GM12878 (cell line): ENCODE results near the gene BORCS8. TPM values are rescaled to one million over a fixed set of nuclear protein-coding genes. Genes with fewer than 3 reads are reported as not detected.
A peak's percentile ranks its signal among the peaks of the same experiment; 100 is the strongest.

ENCODE experiments used
- ATF7 ChIP-seq: fragments of 450-650 bp; IDR thresholded peaks from 2 replicates; pipeline ENCODE4 v1.6.1; 2016; ENCODE audit warnings: low read depth, mild to moderate bottlenecking
- BCLAF1 ChIP-seq: fragments of 450-650 bp; IDR thresholded peaks from 2 replicates; pipeline ENCODE4 v1.6.1; 2017; ENCODE audit warnings: antibody characterized with exemption, mild to moderate bottlenecking, moderate library complexity
- BHLHE40 ChIP-seq, 2 experiments: fragments of 450-650 bp in 1 of 2; IDR thresholded peaks; 2 replicates each; pipeline ENCODE4 v1.6.1; 2011 to 2017; ENCODE audit warnings: low read depth in 2 of 2, borderline replicate concordance in 1 of 2, improper control_type of control experiment in 1 of 2, low read length in 1 of 2, mild to moderate bottlenecking in 1 of 2
- CHD2 ChIP-seq: IDR thresholded peaks from 2 replicates; pipeline ENCODE4 v1.6.1; 2011; ENCODE audit warnings: low read depth, low read length, improper control_type of control experiment, borderline replicate concordance
- GABPA ChIP-seq: IDR thresholded peaks from 2 replicates; pipeline ENCODE4 v1.6.1; 2014; ENCODE audit warnings: antibody characterized with exemption, low read depth, mild to moderate bottlenecking, inconsistent platforms
- MEF2B ChIP-seq: fragments of 450-650 bp; IDR thresholded peaks from 2 replicates; pipeline ENCODE4 v1.6.1; 2018; ENCODE audit warnings: mild to moderate bottlenecking, moderate library complexity; ENCODE audit not compliant: partially characterized antibody, poor library complexity, severe bottlenecking
- MTA2 ChIP-seq: fragments of 450-650 bp; IDR thresholded peaks from 2 replicates; pipeline ENCODE4 v1.6.1; 2016; ENCODE audit warnings: low read depth, mild to moderate bottlenecking, moderate library complexity
- NFYB ChIP-seq: IDR thresholded peaks from 2 replicates; pipeline ENCODE4 v1.6.1; 2011; ENCODE audit warnings: low read depth, mild to moderate bottlenecking, low read length, improper control_type of control experiment, moderate library complexity; ENCODE audit not compliant: insufficient read depth
- POLR2AphosphoS2 ChIP-seq: IDR thresholded peaks from 2 replicates; pipeline ENCODE4 v1.6.1; 2011; ENCODE audit warnings: low read depth, mild to moderate bottlenecking, low read length, improper control_type of control experiment, moderate library complexity
- SMAD1 ChIP-seq: fragments of 450-650 bp; IDR thresholded peaks from 2 replicates; pipeline ENCODE4 v1.6.1; 2018; ENCODE audit warnings: mild to moderate bottlenecking, low read depth; ENCODE audit not compliant: partially characterized antibody
- SMAD5 ChIP-seq: IDR thresholded peaks from 2 replicates; pipeline ENCODE4 v1.6.1; 2016; ENCODE audit warnings: antibody characterized with exemption, low read depth
- TCF3 ChIP-seq: IDR thresholded peaks from 2 replicates; pipeline ENCODE4 v1.6.1; 2012; ENCODE audit warnings: low read depth, mild to moderate bottlenecking, low read length, borderline replicate concordance; ENCODE audit not compliant: insufficient read depth
- USF1 ChIP-seq: IDR thresholded peaks from 2 replicates; pipeline ENCODE4 v1.6.1; 2011; ENCODE audit warnings: borderline replicate concordance, low read depth, mild to moderate bottlenecking, moderate library complexity, mixed read lengths, low read length; ENCODE audit not compliant: insufficient read depth; ENCODE audit errors: extremely low read length
- YY1 ChIP-seq: IDR thresholded peaks from 2 replicates; pipeline ENCODE4 v1.6.1; 2011; ENCODE audit warnings: low read depth, mild to moderate bottlenecking, low read length
- ZNF207 ChIP-seq: fragments of 450-650 bp; IDR thresholded peaks from 2 replicates; pipeline ENCODE4 v1.6.1; 2014; ENCODE audit warnings: antibody characterized with exemption, mild to moderate bottlenecking, borderline replicate concordance
- ZNF24 ChIP-seq: fragments of 450-650 bp; IDR thresholded peaks from 2 replicates; pipeline ENCODE4 v1.6.1; 2017; ENCODE audit warnings: antibody characterized with exemption, mild to moderate bottlenecking
- polyA plus RNA-seq, 11 experiments: library from polyadenylated mRNA; depleted of rRNA in 4 of 11; unstranded in 6 of 11; stranded (reverse) in 5 of 11; fragments of >200 nt; fragmentation: Nextera tagmentation in 4 of 11; fragmentation: Illumina TruSeq in 1 of 11; extraction: Ambion mirVana in 4 of 11; extraction: Trizol in 1 of 11; gene quantifications; 1 replicate in 1 of 11; 2 replicates in 10 of 11; pipeline versions ENCODE4 v1.2.1 to v1.2.3, GENCODE V29; 2011 to 2016; ENCODE audit warnings: inconsistent platforms in 2 of 11, missing spikeins in 2 of 11, low read depth in 1 of 11
- total RNA-seq, 4 experiments: library from RNA; depleted of rRNA in 3 of 4; stranded (reverse); fragments of >200 nt in 3 of 4; fragmentation: Illumina TruSeq in 1 of 4; extraction: Trizol in 1 of 4; gene quantifications; 2 replicates each; pipeline versions ENCODE4 v1.2.1 to v1.2.3, GENCODE V29; 2013 to 2021
- TF ChIP-seq, protein P1 (sequence below): fragments of 450-650 bp; IDR thresholded peaks from 2 replicates; pipeline ENCODE4 v1.6.1; 2014; ENCODE audit warnings: mild to moderate bottlenecking
- TF ChIP-seq, protein P2 (sequence below): fragments of 150-350 bp; IDR thresholded peaks from 2 replicates; pipeline ENCODE4 v1.6.1; 2016; ENCODE audit warnings: low read depth, low read length
- TF ChIP-seq, protein P3 (sequence below): IDR thresholded peaks from 2 replicates; pipeline ENCODE4 v1.6.1; 2012; ENCODE audit warnings: low read depth, low read length, improper control_type of control experiment

BORCS8 gene
- total and polyA plus RNA-seq, 10 of the 15 experiments (the other 5 are each of a cell fraction or from before 2014, with no cell fraction given) = 3.7 to 40.3 (median 23.4) TPM

- TF ChIP-seq, protein P1, sequence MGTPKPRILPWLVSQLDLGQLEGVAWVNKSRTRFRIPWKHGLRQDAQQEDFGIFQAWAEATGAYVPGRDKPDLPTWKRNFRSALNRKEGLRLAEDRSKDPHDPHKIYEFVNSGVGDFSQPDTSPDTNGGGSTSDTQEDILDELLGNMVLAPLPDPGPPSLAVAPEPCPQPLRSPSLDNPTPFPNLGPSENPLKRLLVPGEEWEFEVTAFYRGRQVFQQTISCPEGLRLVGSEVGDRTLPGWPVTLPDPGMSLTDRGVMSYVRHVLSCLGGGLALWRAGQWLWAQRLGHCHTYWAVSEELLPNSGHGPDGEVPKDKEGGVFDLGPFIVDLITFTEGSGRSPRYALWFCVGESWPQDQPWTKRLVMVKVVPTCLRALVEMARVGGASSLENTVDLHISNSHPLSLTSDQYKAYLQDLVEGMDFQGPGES = peak; percentile 91
- TF ChIP-seq, protein P2, sequence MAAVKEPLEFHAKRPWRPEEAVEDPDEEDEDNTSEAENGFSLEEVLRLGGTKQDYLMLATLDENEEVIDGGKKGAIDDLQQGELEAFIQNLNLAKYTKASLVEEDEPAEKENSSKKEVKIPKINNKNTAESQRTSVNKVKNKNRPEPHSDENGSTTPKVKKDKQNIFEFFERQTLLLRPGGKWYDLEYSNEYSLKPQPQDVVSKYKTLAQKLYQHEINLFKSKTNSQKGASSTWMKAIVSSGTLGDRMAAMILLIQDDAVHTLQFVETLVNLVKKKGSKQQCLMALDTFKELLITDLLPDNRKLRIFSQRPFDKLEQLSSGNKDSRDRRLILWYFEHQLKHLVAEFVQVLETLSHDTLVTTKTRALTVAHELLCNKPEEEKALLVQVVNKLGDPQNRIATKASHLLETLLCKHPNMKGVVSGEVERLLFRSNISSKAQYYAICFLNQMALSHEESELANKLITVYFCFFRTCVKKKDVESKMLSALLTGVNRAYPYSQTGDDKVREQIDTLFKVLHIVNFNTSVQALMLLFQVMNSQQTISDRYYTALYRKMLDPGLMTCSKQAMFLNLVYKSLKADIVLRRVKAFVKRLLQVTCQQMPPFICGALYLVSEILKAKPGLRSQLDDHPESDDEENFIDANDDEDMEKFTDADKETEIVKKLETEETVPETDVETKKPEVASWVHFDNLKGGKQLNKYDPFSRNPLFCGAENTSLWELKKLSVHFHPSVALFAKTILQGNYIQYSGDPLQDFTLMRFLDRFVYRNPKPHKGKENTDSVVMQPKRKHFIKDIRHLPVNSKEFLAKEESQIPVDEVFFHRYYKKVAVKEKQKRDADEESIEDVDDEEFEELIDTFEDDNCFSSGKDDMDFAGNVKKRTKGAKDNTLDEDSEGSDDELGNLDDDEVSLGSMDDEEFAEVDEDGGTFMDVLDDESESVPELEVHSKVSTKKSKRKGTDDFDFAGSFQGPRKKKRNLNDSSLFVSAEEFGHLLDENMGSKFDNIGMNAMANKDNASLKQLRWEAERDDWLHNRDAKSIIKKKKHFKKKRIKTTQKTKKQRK = peak; percentile 10; the same call in 1 of the 2 replicates
- TF ChIP-seq BHLHE40 (IDR thresholded peaks at IDR 0.05; ENCODE audit: borderline replicate concordance in 1 of 2, low read depth in 2 of 2, low read length in 1 of 2) = peak; percentile 78 to 90
- no peak for TF ChIP-seq TCF3
- 0 out of 2 replicates have a peak, but pooled peaks have one; percentile 43 for TF ChIP-seq POLR2AphosphoS2
- no peak for TF ChIP-seq BCLAF1
- peak; percentile 100 for TF ChIP-seq NFYB
- TF ChIP-seq CHD2 = peak; percentile 95
- TF ChIP-seq ATF7 = peak; percentile 32; the same call in 1 of the 2 replicates
- peak; percentile 56 for TF ChIP-seq MEF2B
- 0 out of 2 replicates have a peak, but pooled peaks have one; percentile 52 for TF ChIP-seq GABPA
- 0 out of 2 replicates have a peak, but pooled peaks have one; percentile 37 for TF ChIP-seq ZNF207
- TF ChIP-seq SMAD1 = peak; percentile 47
- TF ChIP-seq, protein P3, sequence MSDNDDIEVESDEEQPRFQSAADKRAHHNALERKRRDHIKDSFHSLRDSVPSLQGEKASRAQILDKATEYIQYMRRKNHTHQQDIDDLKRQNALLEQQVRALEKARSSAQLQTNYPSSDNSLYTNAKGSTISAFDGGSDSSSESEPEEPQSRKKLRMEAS = peak; percentile 86
- peak; percentile 56 for TF ChIP-seq YY1
- TF ChIP-seq SMAD5 = no peak
- TF ChIP-seq ZNF24 = no peak
- TF ChIP-seq MTA2 = no peak
- TF ChIP-seq USF1 = no peak
These were observed 53.6 kb downstream of the BORCS8 start, which contains the start of gene TMEM161A (continued) for GRCh38 chr19:19138109-19138981.
